Natural killer cell treated with Interleukin-12 subunit alpha and Interleukin-12 subunit beta and Interleukin-15 and Interleukin-18, amount 100 ng/mL, for 72 hours (primary cell): ENCODE results near the gene C1D. TPM values are rescaled to one million over a fixed set of nuclear protein-coding genes. Genes with fewer than 3 reads are reported as not detected.

ENCODE experiments used
- ATAC-seq, 2 donors: fragments of 150-1000 bp; cut with Tn5 transposase in 1 of 2; sonication (Bioruptor Pico), chemical (Tn5 transposase) in 1 of 2; 2 replicates each; pipeline ENCODE4 v1.10.0; 2021
- DNase-seq: peaks from one replicate; pipeline ENCODE4 v3.0.0; 2022; ENCODE audit warnings: low spot score
- H3K27ac Mint-ChIP-seq, 2 donors: 1 replicate in 1 of 2; 2 replicates in 1 of 2; pipeline ENCODE4 v1.8.0; 2022; ENCODE audit warnings: mixed read lengths in 2 of 2, mild to moderate bottlenecking in 1 of 2, moderate library complexity in 1 of 2
- H3K27me3 Mint-ChIP-seq, 2 donors: 1 replicate in 1 of 2; 2 replicates in 1 of 2; pipeline ENCODE4 v1.8.0; 2022; ENCODE audit warnings: mixed read lengths in 2 of 2
- H3K36me3 Mint-ChIP-seq: one replicate; pipeline ENCODE4 v1.8.0; 2022; ENCODE audit warnings: mixed read lengths
- H3K4me1 Mint-ChIP-seq, 2 donors: 1 replicate in 1 of 2; 2 replicates in 1 of 2; pipeline ENCODE4 v1.8.0; 2022; ENCODE audit warnings: low read depth in 2 of 2, mixed read lengths in 2 of 2, mild to moderate bottlenecking in 1 of 2
- H3K4me3 Mint-ChIP-seq: one replicate; pipeline ENCODE4 v1.8.0; 2022; ENCODE audit warnings: mixed read lengths
- H3K9me3 Mint-ChIP-seq: 2 replicates; pipeline ENCODE4 v1.8.0; 2022; ENCODE audit warnings: mixed read lengths
- total RNA-seq, 2 donors: library from RNA; stranded (reverse); gene quantifications; one replicate each; pipeline ENCODE4 v1.2.3, GENCODE V29; 2022

C1D gene
- total RNA-seq, 2 donors from 2014 or later = 14.1 to 29.0 TPM

DNA sequence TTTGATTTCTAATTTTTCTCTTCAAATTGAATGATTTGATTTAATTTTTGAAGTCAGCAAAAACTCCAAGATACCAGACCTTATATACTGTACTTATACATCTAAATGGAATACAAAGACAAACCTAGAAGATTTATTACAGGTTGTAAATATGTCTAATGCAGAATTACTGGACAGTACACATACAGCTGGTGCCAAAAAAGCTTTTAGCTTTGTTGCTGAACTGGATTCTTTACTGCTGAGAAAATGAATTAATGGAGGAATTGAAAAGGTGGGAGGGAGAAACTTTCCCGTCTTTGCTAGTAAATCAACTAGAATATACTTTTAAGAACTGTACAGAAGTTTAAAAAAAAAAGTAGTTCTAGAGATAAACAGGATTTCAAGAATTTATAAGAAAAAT lies 17.5 kb downstream of the C1D start:
- H3K9me3 Mint-ChIP-seq = no peaks in the 10 kb centered on the region
- peaks cover 2 to 6% of the 10 kb centered on the region in 2 donors for H3K4me1 Mint-ChIP-seq
- ATAC-seq (no peak), DNase-seq (no peak)
- H3K4me3 Mint-ChIP-seq = no peak overlapping the region
- no peaks in the 10 kb centered on the region for H3K36me3 Mint-ChIP-seq
- no peaks in the 10 kb centered on the region for H3K27me3 Mint-ChIP-seq
- no peak overlapping the region for H3K27ac Mint-ChIP-seq

DNA sequence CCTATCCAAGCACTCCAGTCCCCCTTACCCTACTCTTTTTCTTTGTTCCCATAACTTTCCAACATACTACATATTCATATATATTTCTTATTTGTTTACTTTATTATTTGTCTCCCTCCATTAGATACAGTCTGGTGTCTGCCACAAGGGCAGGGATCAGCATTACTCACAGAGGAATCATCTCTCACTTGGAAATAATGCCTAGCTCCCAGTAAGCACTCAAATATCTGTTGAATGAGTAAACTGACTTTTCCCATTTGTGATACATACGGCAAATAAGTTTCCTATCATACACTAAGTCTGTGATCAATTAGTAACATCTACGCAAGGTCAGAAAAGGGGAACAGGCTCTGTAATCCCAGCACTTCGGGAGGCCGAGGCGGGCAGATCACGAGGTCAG lies 18.7 kb downstream of the C1D start:
- H3K4me3 Mint-ChIP-seq = no peak overlapping the region
- H3K4me1 Mint-ChIP-seq = peaks cover 0 to 4% of the 10 kb centered on the region in 2 donors
- no peak for ATAC-seq
- H3K9me3 Mint-ChIP-seq = no peaks in the 10 kb centered on the region
- no peaks in the 10 kb centered on the region for H3K27me3 Mint-ChIP-seq
- no peak overlapping the region for H3K27ac Mint-ChIP-seq
- no peak for DNase-seq
- H3K36me3 Mint-ChIP-seq = no peaks in the 10 kb centered on the region

DNA sequence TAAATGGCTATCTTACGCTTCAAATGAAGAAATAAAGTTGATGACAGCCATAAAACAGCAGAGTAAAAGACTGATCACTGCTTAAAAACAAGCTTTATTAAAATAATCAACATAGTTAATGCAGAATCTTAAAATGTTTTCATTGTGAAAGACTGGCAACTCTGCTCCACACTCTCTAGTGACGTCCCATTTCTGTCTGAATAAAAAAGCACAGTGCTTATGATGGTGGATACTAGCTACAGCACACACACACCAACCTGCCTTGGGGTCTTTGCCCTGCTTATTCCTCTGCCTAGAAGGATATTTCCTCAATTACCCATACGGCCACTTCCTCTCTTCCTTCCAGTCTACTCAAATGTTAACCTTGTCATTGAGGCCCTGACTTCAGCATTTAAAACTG lies 19.1 kb downstream of the C1D start:
- Mint-ChIP-seq H3K36me3 (no peaks in the 10 kb centered on the region), H3K4me3 (no peak overlapping the region)

DNA sequence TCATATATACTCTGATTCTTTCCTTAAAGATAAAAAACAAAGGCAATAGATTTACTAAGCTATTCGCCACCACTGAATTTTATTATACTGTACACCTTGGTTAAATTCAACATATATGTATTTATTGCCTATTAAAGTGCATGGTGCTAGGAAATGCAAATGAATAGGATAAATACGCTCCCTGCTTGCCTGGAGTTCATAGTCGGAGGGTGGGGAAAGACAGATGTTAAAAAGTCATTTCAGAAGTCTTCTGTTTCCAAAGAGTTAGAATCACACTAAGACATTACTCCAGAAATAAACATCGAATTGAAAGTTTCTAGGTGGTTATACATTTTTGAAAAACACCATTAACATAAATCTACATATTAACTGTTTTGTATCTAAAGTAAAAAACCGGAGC lies 19.8 kb downstream of the C1D start:
- Mint-ChIP-seq H3K36me3 (no peaks in the 10 kb centered on the region), H3K4me1 (no peaks in the 10 kb centered on the region), H3K27ac (no peak overlapping the region), H3K9me3 (no peaks in the 10 kb centered on the region), H3K27me3 (no peaks in the 10 kb centered on the region), H3K4me3 (no peak overlapping the region)
- no peak for DNase-seq
- no peak for ATAC-seq

More for the DNA sequence above, 19.1 kb downstream of the C1D start:
- no peaks in the 10 kb centered on the region for H3K9me3 Mint-ChIP-seq
- no peak overlapping the region for H3K27ac Mint-ChIP-seq
- H3K27me3 Mint-ChIP-seq = no peaks in the 10 kb centered on the region
- no peak for ATAC-seq
- H3K4me1 Mint-ChIP-seq = peaks cover 0 to 3% of the 10 kb centered on the region in 2 donors
- DNase-seq = no peak

DNA sequence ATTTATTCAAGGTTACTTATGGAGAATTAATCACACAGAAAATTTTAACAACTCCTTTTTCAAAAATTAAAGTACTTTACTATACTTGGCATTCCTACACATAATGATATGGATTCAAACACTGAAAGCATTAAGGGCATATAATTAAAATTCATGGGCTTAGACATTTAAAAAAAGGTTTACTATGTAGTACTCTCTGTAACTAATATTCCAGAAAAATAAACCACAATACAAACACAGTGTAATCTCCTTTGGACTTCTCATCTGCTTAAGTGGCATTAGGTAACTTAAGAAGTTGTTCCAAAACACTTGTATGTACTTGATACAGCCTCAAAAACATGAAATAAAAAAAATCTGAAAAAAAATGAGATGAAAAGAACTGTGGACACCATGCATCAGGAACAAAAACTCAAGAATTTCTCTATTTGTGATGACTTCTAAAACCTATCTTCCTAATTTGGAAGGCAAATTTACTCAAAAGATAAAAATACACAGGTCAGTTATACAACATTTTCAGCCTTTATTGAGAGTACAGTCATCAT lies 21.0 kb downstream of the C1D start:
- ATAC-seq = no peak
- Mint-ChIP-seq H3K27me3 (no peaks in the 10 kb centered on the region), H3K27ac (no peak overlapping the region), H3K4me1 (no peaks in the 10 kb centered on the region), H3K4me3 (no peak overlapping the region), H3K9me3 (no peaks in the 10 kb centered on the region), H3K36me3 (no peaks in the 10 kb centered on the region)
- DNase-seq = no peak

DNA sequence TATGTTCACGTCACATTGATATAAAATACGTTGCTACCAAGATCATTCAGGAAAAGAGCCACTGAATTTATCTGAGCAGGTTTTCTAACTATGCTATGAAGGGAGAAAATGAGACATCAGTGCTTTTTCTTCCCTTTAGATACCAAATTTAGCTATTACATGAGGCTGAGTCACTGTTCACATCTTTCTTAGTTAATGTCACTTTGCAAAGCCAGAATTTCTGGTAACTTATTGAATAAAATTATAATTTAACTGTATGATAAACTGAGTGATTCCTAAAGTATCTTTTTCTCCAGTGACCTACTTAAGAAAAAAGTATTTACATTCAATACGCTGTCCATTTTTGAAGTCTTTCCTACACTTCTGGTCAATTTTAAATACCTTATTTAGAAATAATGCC lies 22.7 kb downstream of the C1D start:
- H3K4me3 Mint-ChIP-seq = no peak overlapping the region
- no peaks in the 10 kb centered on the region for H3K36me3 Mint-ChIP-seq
- no peak for DNase-seq
- ATAC-seq = no peak
- no peak overlapping the region for H3K27ac Mint-ChIP-seq
- H3K27me3 Mint-ChIP-seq = no peaks in the 10 kb centered on the region
- H3K9me3 Mint-ChIP-seq = no peaks in the 10 kb centered on the region
- no peaks in the 10 kb centered on the region for H3K4me1 Mint-ChIP-seq

DNA sequence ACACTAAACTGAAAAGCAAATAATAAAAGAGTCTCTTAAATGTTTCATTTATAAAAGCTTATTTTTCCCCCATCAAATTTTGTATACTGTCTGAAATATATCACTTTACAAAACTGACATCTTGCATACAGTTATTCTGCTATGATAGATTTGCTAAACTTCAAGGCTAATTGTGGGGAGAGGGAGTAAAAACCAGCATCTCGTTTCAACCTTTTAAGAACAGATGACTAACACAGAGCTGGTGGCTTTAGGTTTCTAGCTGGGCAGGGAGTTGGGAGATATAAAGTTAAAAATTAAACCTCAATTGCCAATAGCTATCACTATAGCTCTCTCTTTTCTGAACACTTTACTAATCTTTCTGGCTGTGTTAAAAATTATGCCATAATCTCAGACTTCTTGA lies 23.5 kb downstream of the C1D start:
- no peaks in the 10 kb centered on the region for H3K27me3 Mint-ChIP-seq
- H3K9me3 Mint-ChIP-seq = no peaks in the 10 kb centered on the region
- no peaks in the 10 kb centered on the region for H3K4me1 Mint-ChIP-seq
- DNase-seq (no peak), ATAC-seq (no peak)
- no peaks in the 10 kb centered on the region for H3K36me3 Mint-ChIP-seq
- no peak overlapping the region for H3K4me3 Mint-ChIP-seq
- H3K27ac Mint-ChIP-seq = no peak overlapping the region

DNA sequence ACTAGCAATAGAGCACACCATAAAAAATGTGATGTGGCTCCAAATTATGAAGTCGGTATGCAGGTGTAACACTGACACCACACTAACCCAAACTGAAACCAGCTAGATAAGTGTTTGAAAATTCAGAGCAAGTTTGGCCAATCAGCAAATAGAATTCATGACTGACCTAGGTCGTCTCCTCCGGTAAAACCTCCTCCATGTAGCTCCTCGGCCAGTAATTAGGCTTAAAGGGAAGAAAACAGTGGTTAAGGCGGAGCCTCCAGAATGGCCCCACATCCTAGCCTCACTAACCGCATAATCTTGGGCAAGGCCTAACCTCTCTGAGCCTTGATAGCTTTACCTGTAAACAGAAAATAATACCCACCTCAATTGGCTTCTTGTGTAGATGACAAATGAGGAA lies 30.1 kb downstream of the C1D start:
- ATAC-seq (no peak), DNase-seq (no peak)
- H3K4me3 Mint-ChIP-seq = no peak overlapping the region
- H3K4me1 Mint-ChIP-seq = no peaks in the 10 kb centered on the region
- H3K36me3 Mint-ChIP-seq = no peaks in the 10 kb centered on the region
- H3K27ac Mint-ChIP-seq = no peak overlapping the region
- peaks cover 0 to 8% of the 10 kb centered on the region in 2 donors for H3K27me3 Mint-ChIP-seq
- no peaks in the 10 kb centered on the region for H3K9me3 Mint-ChIP-seq

DNA sequence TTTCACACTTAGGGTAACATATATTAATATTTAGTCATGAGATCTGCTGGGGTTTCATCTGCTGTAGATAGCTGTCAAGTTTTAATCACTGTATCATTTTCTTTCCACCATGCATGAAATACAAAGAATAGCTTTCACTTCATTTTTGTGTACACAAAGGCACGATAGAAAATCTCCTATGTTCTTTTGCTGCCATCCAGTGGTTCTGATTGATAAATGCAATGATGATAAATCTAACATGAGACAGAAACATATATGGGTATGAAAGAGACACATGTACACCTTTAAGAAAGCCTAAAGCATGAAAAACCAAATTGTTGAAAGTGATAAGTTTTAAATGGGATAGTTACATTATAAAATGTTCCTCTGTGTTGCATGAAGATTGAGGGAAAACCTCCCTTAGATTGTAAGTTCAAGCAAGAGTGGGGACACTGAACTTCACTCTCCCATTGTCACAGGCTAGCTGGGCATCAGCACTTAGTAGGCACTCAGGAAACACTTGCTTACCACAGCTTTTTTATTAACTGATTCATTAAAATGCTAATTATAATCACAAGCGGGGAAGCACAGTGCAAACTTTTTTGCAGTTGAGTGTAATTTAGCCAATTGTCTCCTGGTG lies 31.2 kb downstream of the C1D start:
- DNase-seq = no peak
- Mint-ChIP-seq H3K9me3 (no peaks in the 10 kb centered on the region), H3K4me3 (no peak overlapping the region), H3K4me1 (no peaks in the 10 kb centered on the region), H3K27me3 (peaks cover 6 to 8% of the 10 kb centered on the region in 2 donors), H3K27ac (no peak overlapping the region), H3K36me3 (no peaks in the 10 kb centered on the region)
- no peak for ATAC-seq

DNA sequence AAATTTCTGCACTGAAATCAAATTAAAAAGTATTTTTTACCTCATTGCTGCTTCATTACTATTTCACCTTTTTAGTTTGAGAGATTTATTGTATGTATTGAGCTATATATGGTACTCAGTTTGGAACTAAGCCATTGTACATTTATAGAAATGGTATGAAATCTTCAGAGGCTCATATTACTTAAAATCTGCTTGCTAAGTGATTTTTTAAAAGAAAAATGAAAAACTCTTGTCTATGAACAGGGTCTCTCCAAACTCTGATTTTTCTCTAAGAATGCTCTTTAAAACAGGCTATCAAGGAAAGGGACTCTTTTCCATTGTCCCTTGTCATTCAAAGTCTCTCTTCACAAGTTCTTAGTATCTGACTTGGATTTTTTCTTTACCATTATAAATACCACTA lies 31.8 kb downstream of the C1D start:
- H3K4me1 Mint-ChIP-seq = no peaks in the 10 kb centered on the region

DNA sequence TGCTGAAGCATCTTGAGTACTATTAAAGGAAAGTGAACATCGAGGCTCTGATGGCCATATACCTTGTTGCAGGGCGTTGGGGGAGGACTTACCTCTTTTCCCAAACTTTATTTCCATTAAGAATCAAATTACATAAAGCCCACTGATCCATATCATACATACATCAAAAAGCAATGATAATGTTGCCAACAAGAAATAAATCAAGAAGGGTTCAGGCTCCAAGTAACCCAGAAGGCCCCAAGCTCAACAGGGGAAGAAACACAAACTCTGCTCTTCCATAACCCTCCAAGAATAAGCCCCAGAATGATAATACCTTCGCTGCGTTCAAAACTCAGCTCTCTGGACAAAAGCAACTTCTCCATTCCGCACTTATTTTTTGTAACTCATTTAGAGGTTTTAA lies 32.3 kb downstream of the C1D start:
- DNase-seq = no peak

More for the DNA sequence above, 31.8 kb downstream of the C1D start:
- DNase-seq (no peak), ATAC-seq (no peak)
- Mint-ChIP-seq H3K27me3 (peaks cover 10 to 12% of the 10 kb centered on the region in 2 donors), H3K27ac (no peak overlapping the region), H3K9me3 (no peaks in the 10 kb centered on the region), H3K4me3 (no peak overlapping the region), H3K36me3 (no peaks in the 10 kb centered on the region)

DNA sequence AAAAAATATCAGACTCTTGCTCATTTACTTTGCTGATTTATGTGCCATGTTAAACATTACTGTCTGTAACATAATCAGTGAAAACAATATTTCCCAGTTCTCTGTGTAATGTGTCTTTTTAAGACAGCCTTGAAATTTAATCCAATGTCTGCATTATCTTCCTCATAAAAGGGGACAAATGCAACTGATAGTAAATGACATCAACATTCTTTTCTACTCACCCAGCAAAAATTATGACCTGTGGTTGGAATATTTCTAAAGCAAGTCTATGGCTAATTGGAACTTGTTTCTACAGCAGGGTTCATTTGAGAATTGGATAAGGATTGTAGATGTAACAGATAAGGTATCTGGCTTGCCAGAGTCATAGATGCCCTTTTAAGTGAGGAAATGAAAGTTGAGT lies 34.8 kb downstream of the C1D start:
- no peaks in the 10 kb centered on the region for H3K9me3 Mint-ChIP-seq

More for the DNA sequence above, 32.3 kb downstream of the C1D start:
- H3K27me3 Mint-ChIP-seq = peaks cover 13 to 17% of the 10 kb centered on the region in 2 donors
- no peaks in the 10 kb centered on the region for H3K36me3 Mint-ChIP-seq
- H3K9me3 Mint-ChIP-seq = no peaks in the 10 kb centered on the region
- H3K4me3 Mint-ChIP-seq = no peak overlapping the region
- H3K4me1 Mint-ChIP-seq = no peaks in the 10 kb centered on the region
- ATAC-seq = no peak
- no peak overlapping the region for H3K27ac Mint-ChIP-seq

DNA sequence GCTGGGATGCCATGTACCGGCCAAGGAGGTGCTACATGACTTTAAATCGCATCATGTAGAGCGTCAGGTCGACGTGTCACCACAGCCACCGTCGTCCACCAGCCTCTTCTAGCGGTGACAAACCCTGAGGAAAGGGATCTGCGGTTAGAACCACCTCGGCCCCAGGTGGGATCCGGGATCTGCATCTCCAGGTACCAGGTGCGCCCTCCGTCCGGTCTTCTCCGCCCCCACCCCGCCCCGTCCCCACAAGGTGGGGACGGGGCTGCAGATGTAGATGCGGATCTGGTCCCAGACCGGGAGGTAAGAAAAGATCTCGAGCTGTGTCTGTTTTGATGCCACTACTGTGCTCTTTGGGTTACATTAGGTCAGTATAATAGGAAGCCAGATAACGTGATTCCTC lies 38.4 kb downstream of the C1D start:
- ATAC-seq (no peak), DNase-seq (no peak)
- Mint-ChIP-seq H3K36me3 (no peaks in the 10 kb centered on the region), H3K27ac (no peak overlapping the region), H3K4me3 (no peak overlapping the region), H3K9me3 (no peaks in the 10 kb centered on the region), H3K27me3 (peaks cover 35 to 58% of the 10 kb centered on the region in 2 donors), H3K4me1 (no peaks in the 10 kb centered on the region)

More for the DNA sequence above, 34.8 kb downstream of the C1D start:
- Mint-ChIP-seq H3K4me3 (no peak overlapping the region), H3K27me3 (peaks cover 23 to 30% of the 10 kb centered on the region in 2 donors), H3K4me1 (no peaks in the 10 kb centered on the region), H3K36me3 (no peaks in the 10 kb centered on the region), H3K27ac (no peak overlapping the region)
- ATAC-seq (no peak), DNase-seq (no peak)

DNA sequence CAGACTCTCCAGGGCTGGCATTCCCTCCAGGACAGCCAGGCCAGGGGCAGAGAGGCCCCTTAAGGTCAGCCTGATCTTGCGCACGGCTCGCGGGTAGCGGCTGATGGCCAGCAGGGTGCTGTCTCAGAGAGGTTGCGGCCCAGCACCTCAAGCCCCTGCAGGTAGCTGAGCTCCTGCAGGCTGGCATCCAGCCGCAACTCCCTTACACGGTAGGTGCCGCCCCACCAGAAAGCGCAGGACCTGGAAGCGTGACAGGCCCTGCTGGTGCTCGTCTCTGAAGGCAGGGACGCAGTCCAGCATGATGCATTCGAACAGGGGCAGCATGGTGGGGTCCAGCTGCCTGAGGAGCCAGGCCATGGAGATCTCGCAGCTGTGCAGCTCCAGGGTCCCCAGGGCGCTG lies 38.9 kb downstream of the C1D start:
- ATAC-seq (peak in 1 of 2 donors; percentile 36), DNase-seq (no peak)
- H3K4me3 Mint-ChIP-seq = no peak overlapping the region
- peaks cover 32 to 60% of the 10 kb centered on the region in 2 donors for H3K27me3 Mint-ChIP-seq
- no peak overlapping the region for H3K27ac Mint-ChIP-seq
- H3K4me1 Mint-ChIP-seq = no peaks in the 10 kb centered on the region
- H3K36me3 Mint-ChIP-seq = no peaks in the 10 kb centered on the region
- H3K9me3 Mint-ChIP-seq = no peaks in the 10 kb centered on the region

DNA sequence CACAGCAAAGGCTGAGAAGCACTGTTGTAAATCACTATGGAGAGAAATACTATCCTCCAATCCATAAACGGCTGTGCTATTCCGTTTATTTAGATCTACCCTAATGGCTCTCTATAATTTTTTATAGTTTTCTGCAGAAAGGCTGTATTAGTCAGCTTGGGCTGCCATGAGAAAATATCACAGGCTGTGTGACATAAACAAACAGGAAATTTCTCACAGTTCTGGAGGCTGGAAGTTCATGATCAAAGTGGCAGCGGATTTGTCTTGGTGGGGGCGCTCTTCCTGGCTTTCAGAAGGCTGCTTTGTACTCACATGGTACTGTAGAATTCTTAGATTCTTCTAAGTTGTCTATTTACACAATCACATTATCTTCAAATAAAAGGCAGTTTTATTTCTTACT lies 44.1 kb downstream of the C1D start:
- H3K9me3 Mint-ChIP-seq = no peaks in the 10 kb centered on the region
- H3K27ac Mint-ChIP-seq = no peak overlapping the region
- H3K36me3 Mint-ChIP-seq = no peaks in the 10 kb centered on the region
- DNase-seq (no peak), ATAC-seq (no peak)
- no peaks in the 10 kb centered on the region for H3K4me1 Mint-ChIP-seq
- H3K27me3 Mint-ChIP-seq = peaks cover 45 to 68% of the 10 kb centered on the region in 2 donors
- H3K4me3 Mint-ChIP-seq = no peak overlapping the region
